Natural killer cell (primary cell): ENCODE measurements around the gene ZNF205. TPM values are rescaled to one million over a fixed set of nuclear protein-coding genes. Genes with fewer than 3 reads are reported as not detected.

ENCODE experiments used
- ATAC-seq, 3 donors: fragments of 150-1000 bp in 2 of 3; fragments of 200-7000 bp in 1 of 3; cut with Tn5 transposase; 1 replicate in 1 of 3; 2 replicates in 2 of 3; pipeline ENCODE4 v1.10.0; 2021; ENCODE audit warnings: mild to moderate bottlenecking in 2 of 3, moderate library complexity in 2 of 3
- DNase-seq, 2 donors: peaks; one replicate each; pipeline versions ENCODE4 v3.0.0 to v3.0.0-alpha.2; 2013 to 2021; ENCODE audit warnings: mixed read lengths in 1 of 2
- H3K27ac ChIP-seq: one replicate; pipeline ENCODE4 v1.5.1; 2013; ENCODE audit warnings: mild to moderate bottlenecking, low read length
- H3K27me3 ChIP-seq: one replicate; pipeline ENCODE4 v1.6.1; 2013; ENCODE audit warnings: low read length; ENCODE audit not compliant: control insufficient read depth, insufficient read depth
- H3K36me3 ChIP-seq: one replicate; pipeline ENCODE4 v1.6.1; 2013; ENCODE audit warnings: low read length; ENCODE audit not compliant: control insufficient read depth, insufficient read depth
- H3K4me1 ChIP-seq: one replicate; pipeline ENCODE4 v1.6.1; 2013; ENCODE audit warnings: low read length; ENCODE audit not compliant: control insufficient read depth, insufficient read depth
- H3K4me3 ChIP-seq: one replicate; pipeline ENCODE4 v1.5.1; 2013; ENCODE audit warnings: low read length
- H3K9me3 ChIP-seq: one replicate; pipeline ENCODE4 v1.6.1; 2013; ENCODE audit warnings: low read length; ENCODE audit not compliant: control insufficient read depth, insufficient read depth
- H3K27ac Mint-ChIP-seq, 2 donors: one replicate each; pipeline ENCODE4 v1.8.0; 2022; ENCODE audit warnings: mild to moderate bottlenecking in 2 of 2, mixed read lengths in 2 of 2, moderate library complexity in 1 of 2
- H3K27me3 Mint-ChIP-seq, 2 donors: one replicate each; pipeline ENCODE4 v1.8.0; 2022; ENCODE audit warnings: low read depth in 2 of 2, mixed read lengths in 2 of 2
- H3K36me3 Mint-ChIP-seq: one replicate; pipeline ENCODE4 v1.8.0; 2022; ENCODE audit warnings: mixed read lengths
- H3K4me1 Mint-ChIP-seq, 2 donors: one replicate each; pipeline ENCODE4 v1.8.0; 2022; ENCODE audit warnings: mixed read lengths in 2 of 2
- H3K4me3 Mint-ChIP-seq: one replicate; pipeline ENCODE4 v1.8.0; 2022; ENCODE audit warnings: mild to moderate bottlenecking, moderate library complexity, mixed read lengths
- H3K9me3 Mint-ChIP-seq, 2 donors: one replicate each; pipeline ENCODE4 v1.8.0; 2022; ENCODE audit warnings: mixed read lengths in 2 of 2
- CTCF ChIP-seq: fragments of 200-600 bp; IDR thresholded peaks from one replicate; pipeline ENCODE4 v1.8.0; 2022; ENCODE audit warnings: antibody characterized with exemption
- whole genome bisulfite sequencing: methylation state at CpG from one replicate; pipeline ENCODE4 v1.1.7; 2013; ENCODE audit warnings: missing lambda C conversion rate; ENCODE audit not compliant: insufficient coverage; 5-methylcytosine and 5-hydroxymethylcytosine counted together
- intact Hi-C: fragments of 100-400 bp; cut with micrococcal nuclease; formaldehyde crosslinking; loops from one replicate; pipeline ENCODE4 v1.14.2; 2022
- total RNA-seq, 4 donors: library from RNA; stranded (reverse); fragments of 120-200 nt in 1 of 4; gene quantifications; one replicate each; pipeline versions ENCODE4 v1.2.3 to v1.2.4, GENCODE V29; 2013 to 2022

The ZNF205 gene
- total RNA-seq, 3 donors from 2014 or later (not counting 1 experiment from before 2014, with no cell fraction given) = 0.16 TPM; not detected in 2

GRCh38 chr16:3086596-3087242, 25.7 kb upstream of the ZNF205 start:
- Histone ChIP-seq H3K4me3 (peak overlapping the region; percentile 19), H3K27me3 (no peaks in the 10 kb centered on the region), H3K4me1 (peaks cover 52% of the 10 kb centered on the region), H3K27ac (peak overlapping the region; percentile 58), H3K36me3 (no peaks in the 10 kb centered on the region), H3K9me3 (no peaks in the 10 kb centered on the region)
- H3K9me3 Mint-ChIP-seq = no peaks in the 10 kb centered on the region
- 59% methylated on average over 14 of the region's 14 CpGs for WGBS
- peak overlapping the region; percentile 77 for H3K4me3 Mint-ChIP-seq
- H3K27ac Mint-ChIP-seq = peak overlapping the region; percentile 65 to 88
- H3K27me3 Mint-ChIP-seq = no peaks in the 10 kb centered on the region
- H3K4me1 Mint-ChIP-seq = peaks cover 37 to 53% of the 10 kb centered on the region in 2 donors
- no peaks in the 10 kb centered on the region for H3K36me3 Mint-ChIP-seq
- intact Hi-C loops = no loop called here
- ATAC-seq (peak; percentile 65 to 96 (median 76)), DNase-seq (peak in 1 of 2 donors; percentile 23)
- no peak for TF ChIP-seq CTCF

GRCh38 chr16:3087243-3088235, 24.8 kb upstream of the ZNF205 start:
- Histone ChIP-seq H3K27me3 (no peaks in the 10 kb centered on the region), H3K36me3 (no peaks in the 10 kb centered on the region), H3K4me1 (peaks cover 47% of the 10 kb centered on the region), H3K4me3 (peak overlapping the region; percentile 19), H3K27ac (peak overlapping the region; percentile 58), H3K9me3 (no peaks in the 10 kb centered on the region)
- intact Hi-C loops = no loop called here
- WGBS = 68% methylated on average over 18 of the region's 18 CpGs
- Mint-ChIP-seq H3K4me1 (peaks cover 37 to 53% of the 10 kb centered on the region in 2 donors), H3K36me3 (no peaks in the 10 kb centered on the region), H3K27me3 (no peaks in the 10 kb centered on the region), H3K27ac (peak overlapping the region; percentile 65 to 88), H3K4me3 (peak overlapping the region; percentile 77), H3K9me3 (no peaks in the 10 kb centered on the region)
- no peak for TF ChIP-seq CTCF
- ATAC-seq (peak; percentile 41 to 53 (median 46)), DNase-seq (no peak)

- no peak overlapping the region for H3K27ac ChIP-seq
- Mint-ChIP-seq H3K4me3 (peak overlapping the region; percentile 60), H3K9me3 (no peaks in the 10 kb centered on the region), H3K36me3 (no peaks in the 10 kb centered on the region), H3K27ac (peak overlapping the region; percentile 65 to 88), H3K4me1 (peaks cover 37 to 46% of the 10 kb centered on the region in 2 donors), H3K27me3 (no peaks in the 10 kb centered on the region)
- ATAC-seq (no peak), DNase-seq (no peak)
- 93% methylated on average over 7 of the region's 7 CpGs for WGBS
- H3K27me3 ChIP-seq = no peaks in the 10 kb centered on the region
- intact Hi-C loops = no loop called here
- H3K4me3 ChIP-seq = no peak overlapping the region
- no peaks in the 10 kb centered on the region for H3K9me3 ChIP-seq
- H3K4me1 ChIP-seq = peaks cover 41% of the 10 kb centered on the region
- TF ChIP-seq CTCF = no peak
- no peaks in the 10 kb centered on the region for H3K36me3 ChIP-seq
Measured at GRCh38 chr16:3088450-3088849, 23.9 kb upstream of the ZNF205 start.
